Parathyroid adenoma (tissue), 2 donors: ENCODE data around the gene PLXNC1.

Experiments
- H2AFZ ChIP-seq: fragments of 300-600 bp; sonication (generic); one replicate; pipeline ENCODE4 v1.7.0; 2017; ENCODE audit warnings: antibody characterized with exemption, mild to moderate bottlenecking
- H3K27ac ChIP-seq: fragments of 300-600 bp; sonication (generic); one replicate; pipeline ENCODE4 v1.7.0; 2017
- H3K27me3 ChIP-seq: fragments of 300-600 bp; sonication (generic); one replicate; pipeline ENCODE4 v1.7.0; 2017; ENCODE audit warnings: low read length; ENCODE audit not compliant: control insufficient read depth, insufficient read depth
- H3K36me3 ChIP-seq: fragments of 300-600 bp; sonication (generic); one replicate; pipeline ENCODE4 v1.7.0; 2017; ENCODE audit warnings: low read length; ENCODE audit not compliant: control insufficient read depth, insufficient read depth
- H3K4me1 ChIP-seq: fragments of 300-600 bp; sonication (generic); one replicate; pipeline ENCODE4 v1.7.0; 2017; ENCODE audit warnings: control low read depth
- H3K4me2 ChIP-seq: fragments of 300-600 bp; sonication (generic); one replicate; pipeline ENCODE4 v1.7.0; 2017; ENCODE audit warnings: low read length
- H3K4me3 ChIP-seq: fragments of 300-600 bp; sonication (generic); one replicate; pipeline ENCODE4 v1.7.0; 2017; ENCODE audit warnings: low read depth, low read length
- H3K79me2 ChIP-seq: fragments of 300-600 bp; sonication (generic); one replicate; pipeline ENCODE4 v1.7.0; 2017; ENCODE audit warnings: control low read depth
- H3K9ac ChIP-seq: fragments of 300-600 bp; sonication (generic); one replicate; pipeline ENCODE4 v1.7.0; 2017; ENCODE audit warnings: mild to moderate bottlenecking
- H3K9me3 ChIP-seq: fragments of 300-600 bp; sonication (generic); one replicate; pipeline ENCODE4 v1.7.0; 2017; ENCODE audit warnings: low read length; ENCODE audit not compliant: control insufficient read depth
- TF ChIP-seq, protein P1 (sequence below): fragments of 300-600 bp; sonication (generic); IDR thresholded peaks from one replicate; pipeline ENCODE4 v1.7.0; 2017; ENCODE audit warnings: antibody characterized with exemption, mild to moderate bottlenecking
- donor health status: primary hyperparathyroidism.

PLXNC1 gene

DNA sequence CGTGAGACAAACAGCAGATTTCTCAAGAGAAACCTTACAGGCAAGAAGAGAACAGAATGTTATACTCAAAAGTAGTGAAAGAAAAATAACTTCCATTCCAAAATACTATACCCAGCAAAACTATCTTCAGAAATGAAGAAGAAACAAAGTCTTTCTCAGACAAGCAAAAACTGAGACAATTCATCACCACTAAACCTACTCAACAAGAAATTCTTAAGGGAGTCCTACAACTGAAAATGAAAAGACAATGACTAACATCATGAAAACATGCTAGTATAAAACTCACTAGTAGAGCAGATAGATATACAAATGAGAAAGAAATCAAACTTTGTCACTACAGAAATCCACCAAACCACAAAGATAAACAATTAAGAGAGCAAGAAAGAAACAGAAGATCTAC lies 204.8 kb downstream of the PLXNC1 start:
- Histone ChIP-seq H3K36me3 (no peaks in the 10 kb centered on the region), H3K9ac (no peak overlapping the region), H3K4me1 (no peaks in the 10 kb centered on the region), H2AFZ (no peak overlapping the region), H3K4me2 (no peak overlapping the region), H3K4me3 (no peak overlapping the region), H3K27ac (no peak overlapping the region), H3K79me2 (no peaks in the 10 kb centered on the region), H3K9me3 (peaks cover 6% of the 10 kb centered on the region), H3K27me3 (no peaks in the 10 kb centered on the region)
- TF ChIP-seq, protein P1, sequence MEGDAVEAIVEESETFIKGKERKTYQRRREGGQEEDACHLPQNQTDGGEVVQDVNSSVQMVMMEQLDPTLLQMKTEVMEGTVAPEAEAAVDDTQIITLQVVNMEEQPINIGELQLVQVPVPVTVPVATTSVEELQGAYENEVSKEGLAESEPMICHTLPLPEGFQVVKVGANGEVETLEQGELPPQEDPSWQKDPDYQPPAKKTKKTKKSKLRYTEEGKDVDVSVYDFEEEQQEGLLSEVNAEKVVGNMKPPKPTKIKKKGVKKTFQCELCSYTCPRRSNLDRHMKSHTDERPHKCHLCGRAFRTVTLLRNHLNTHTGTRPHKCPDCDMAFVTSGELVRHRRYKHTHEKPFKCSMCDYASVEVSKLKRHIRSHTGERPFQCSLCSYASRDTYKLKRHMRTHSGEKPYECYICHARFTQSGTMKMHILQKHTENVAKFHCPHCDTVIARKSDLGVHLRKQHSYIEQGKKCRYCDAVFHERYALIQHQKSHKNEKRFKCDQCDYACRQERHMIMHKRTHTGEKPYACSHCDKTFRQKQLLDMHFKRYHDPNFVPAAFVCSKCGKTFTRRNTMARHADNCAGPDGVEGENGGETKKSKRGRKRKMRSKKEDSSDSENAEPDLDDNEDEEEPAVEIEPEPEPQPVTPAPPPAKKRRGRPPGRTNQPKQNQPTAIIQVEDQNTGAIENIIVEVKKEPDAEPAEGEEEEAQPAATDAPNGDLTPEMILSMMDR, result no peak
